Ascending aorta (tissue), 2 donors: ENCODE results near the gene ABCA13. TPM values are rescaled to one million over a fixed set of nuclear protein-coding genes. Genes with fewer than 3 reads are reported as not detected.

Source experiments
- DNase-seq, 2 donors: peaks; one replicate each; pipeline ENCODE4 v3.0.0-alpha.2; 2019; ENCODE audit warnings: low spot score in 2 of 2
- H3K27ac ChIP-seq, 2 donors: fragments of 200-600 bp; sonication (generic); one replicate each; pipeline ENCODE4 v1.5.1; 2016 to 2017; ENCODE audit warnings: mild to moderate bottlenecking in 1 of 2
- H3K27me3 ChIP-seq: fragments of 200-600 bp; sonication (generic); one replicate; pipeline ENCODE4 v1.5.1; 2017
- H3K36me3 ChIP-seq, 2 donors: fragments of 200-600 bp; sonication (generic); one replicate each; pipeline ENCODE4 v1.5.1; 2016
- H3K4me1 ChIP-seq, 2 donors: fragments of 200-600 bp; sonication (generic); one replicate each; pipeline ENCODE4 v1.5.1; 2016 to 2017; ENCODE audit warnings: mild to moderate bottlenecking in 1 of 2
- H3K4me3 ChIP-seq, 2 donors: fragments of 200-600 bp; sonication (generic); one replicate each; pipeline ENCODE4 v1.5.1; 2016 to 2017; ENCODE audit warnings: mild to moderate bottlenecking in 1 of 2
- H3K9me3 ChIP-seq, 2 donors: fragments of 200-600 bp; sonication (generic); one replicate each; pipeline ENCODE4 v1.5.1; 2016
- CTCF ChIP-seq, 3 experiments: fragments of 200-600 bp in 2 of 3; fragments of 450-650 bp in 1 of 3; sonication (generic) in 2 of 3; IDR thresholded peaks; one replicate each; pipeline ENCODE4 v1.5.1; 2016 to 2019; ENCODE audit warnings: antibody characterized with exemption in 3 of 3, mild to moderate bottlenecking in 1 of 3, moderate library complexity in 1 of 3
- intact Hi-C: fragments of 100-400 bp; cut with DNase I; formaldehyde crosslinking; loops from one replicate; pipeline ENCODE4 v1.15.1; 2023
- total RNA-seq: library from RNA; depleted of rRNA; stranded (reverse); fragments of >200 nt; gene quantifications from one replicate; pipeline ENCODE4 v1.1.0, GENCODE V29; 2016

The ABCA13 gene
- total RNA-seq, 1 donor from 2014 or later: not detected

GRCh38 chr7:48366096-48366495 is 194.8 kb downstream of the ABCA13 start:
- H3K27me3 ChIP-seq: no peaks in the 10 kb centered on the region
- no peak overlapping the region for H3K4me3 ChIP-seq
- no peak overlapping the region for H3K27ac ChIP-seq
- H3K9me3 ChIP-seq: no peaks in the 10 kb centered on the region
- DNase-seq: no peak
- H3K36me3 ChIP-seq: no peaks in the 10 kb centered on the region
- no peak for TF ChIP-seq CTCF (IDR thresholded peaks at IDR 0.05)
- H3K4me1 ChIP-seq: no peaks in the 10 kb centered on the region
- intact Hi-C loops: no loop called here

- Histone ChIP-seq H3K4me3 (no peak overlapping the region), H3K27ac (no peak overlapping the region), H3K36me3 (no peaks in the 10 kb centered on the region), H3K4me1 (no peaks in the 10 kb centered on the region), H3K9me3 (no peaks in the 10 kb centered on the region), H3K27me3 (no peaks in the 10 kb centered on the region)
- no peak for DNase-seq
- intact Hi-C loops: no loop called here
- TF ChIP-seq CTCF (IDR thresholded peaks at IDR 0.05): no peak
Observed at GRCh38 chr7:48376263-48376662, 205.0 kb downstream of the ABCA13 start.

GRCh38 chr7:48380921-48381320 is 209.7 kb downstream of the ABCA13 start:
- intact Hi-C loops: no loop called here
- no peak for TF ChIP-seq CTCF (IDR thresholded peaks at IDR 0.05)
- Histone ChIP-seq H3K4me3 (no peak overlapping the region), H3K27me3 (no peaks in the 10 kb centered on the region), H3K27ac (no peak overlapping the region), H3K36me3 (no peaks in the 10 kb centered on the region), H3K9me3 (no peaks in the 10 kb centered on the region), H3K4me1 (no peaks in the 10 kb centered on the region)
- no peak for DNase-seq

- intact Hi-C loops: no loop called here
- no peaks in the 10 kb centered on the region for H3K9me3 ChIP-seq
- no peaks in the 10 kb centered on the region for H3K27me3 ChIP-seq
- H3K27ac ChIP-seq: no peak overlapping the region
- H3K36me3 ChIP-seq: no peaks in the 10 kb centered on the region
- H3K4me3 ChIP-seq: no peak overlapping the region
- no peak for TF ChIP-seq CTCF (IDR thresholded peaks at IDR 0.05)
- H3K4me1 ChIP-seq: no peaks in the 10 kb centered on the region
- no peak for DNase-seq
Observed at GRCh38 chr7:48381571-48381970, 210.3 kb downstream of the ABCA13 start.

GRCh38 chr7:48384180-48384752 is 213.0 kb downstream of the ABCA13 start:
- Histone ChIP-seq H3K4me3 (no peak overlapping the region), H3K27me3 (no peaks in the 10 kb centered on the region), H3K27ac (no peak overlapping the region), H3K9me3 (no peaks in the 10 kb centered on the region), H3K36me3 (no peaks in the 10 kb centered on the region), H3K4me1 (no peaks in the 10 kb centered on the region)
- intact Hi-C loops: no loop called here
- DNase-seq: no peak
- no peak for TF ChIP-seq CTCF (IDR thresholded peaks at IDR 0.05)

- intact Hi-C loops: no loop called here
- Histone ChIP-seq H3K4me1 (no peaks in the 10 kb centered on the region), H3K4me3 (no peak overlapping the region), H3K27ac (no peak overlapping the region), H3K9me3 (no peaks in the 10 kb centered on the region), H3K27me3 (no peaks in the 10 kb centered on the region), H3K36me3 (no peaks in the 10 kb centered on the region)
- no peak for TF ChIP-seq CTCF (IDR thresholded peaks at IDR 0.05)
- no peak for DNase-seq
Observed at GRCh38 chr7:48387932-48388331, 216.7 kb downstream of the ABCA13 start.
